HEK293 (cell line): Measurements from ENCODE around the gene NOS1AP.

Experiments used
- PBX3 ChIP-seq: sonication (generic); formaldehyde crosslinking; IDR thresholded peaks from 2 replicates; pipeline ENCODE4 v1.8.1; 2022; ENCODE audit warnings: mild to moderate bottlenecking, moderate library complexity, missing genetic modification reagents
- TRIM28 ChIP-seq: IDR thresholded peaks from 2 replicates; pipeline ENCODE4 v1.6.1; 2011; ENCODE audit warnings: low read length, control low read depth, borderline replicate concordance
- ZNF175 ChIP-seq: fragments of 450-650 bp; formaldehyde crosslinking; IDR thresholded peaks from 2 replicates; pipeline ENCODE4 v1.5.1; 2016; ENCODE audit warnings: missing biosample characterization, missing genetic modification characterization
- ZNF544 ChIP-seq: fragments of 450-650 bp; formaldehyde crosslinking; IDR thresholded peaks from 2 replicates; pipeline ENCODE4 v1.5.0; 2017; ENCODE audit warnings: missing biosample characterization, missing genetic modification characterization
- ZNF785 ChIP-seq: fragments of 450-650 bp; formaldehyde crosslinking; IDR thresholded peaks from 2 replicates; pipeline ENCODE4 v1.5.1; 2016; ENCODE audit warnings: missing biosample characterization, missing genetic modification characterization
- TF ChIP-seq, protein P1 (sequence below): fragments of 450-650 bp; formaldehyde crosslinking; IDR thresholded peaks from 2 replicates; pipeline ENCODE4 v1.5.1; 2016; ENCODE audit warnings: missing biosample characterization, missing genetic modification characterization
- TF ChIP-seq, protein P2 (sequence below): fragments of 450-650 bp; formaldehyde crosslinking; IDR thresholded peaks from 2 replicates; pipeline ENCODE4 v1.5.1; 2016; ENCODE audit warnings: missing biosample characterization, missing genetic modification characterization, low read depth

DNA sequence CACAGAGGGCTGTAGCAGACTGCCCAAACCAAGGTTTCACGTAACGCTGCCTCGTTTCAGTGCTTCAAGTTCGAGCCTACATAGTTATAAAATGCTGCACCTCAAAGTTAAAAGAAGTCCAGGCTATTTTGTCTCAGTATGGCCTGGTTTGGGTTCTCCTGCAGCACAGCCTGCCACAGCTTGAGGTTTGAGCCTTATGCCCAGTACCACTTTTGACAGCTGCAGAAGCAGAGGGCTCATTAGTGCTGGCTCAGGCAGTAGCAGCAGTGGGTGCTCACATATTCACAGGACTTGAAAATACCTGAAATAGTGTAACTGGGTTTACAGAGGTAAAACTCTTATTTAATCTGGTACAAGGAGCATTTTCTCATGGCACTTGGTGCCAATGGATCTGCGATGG, 291.9 kb downstream of the NOS1AP start:
- TF ChIP-seq, protein P1, sequence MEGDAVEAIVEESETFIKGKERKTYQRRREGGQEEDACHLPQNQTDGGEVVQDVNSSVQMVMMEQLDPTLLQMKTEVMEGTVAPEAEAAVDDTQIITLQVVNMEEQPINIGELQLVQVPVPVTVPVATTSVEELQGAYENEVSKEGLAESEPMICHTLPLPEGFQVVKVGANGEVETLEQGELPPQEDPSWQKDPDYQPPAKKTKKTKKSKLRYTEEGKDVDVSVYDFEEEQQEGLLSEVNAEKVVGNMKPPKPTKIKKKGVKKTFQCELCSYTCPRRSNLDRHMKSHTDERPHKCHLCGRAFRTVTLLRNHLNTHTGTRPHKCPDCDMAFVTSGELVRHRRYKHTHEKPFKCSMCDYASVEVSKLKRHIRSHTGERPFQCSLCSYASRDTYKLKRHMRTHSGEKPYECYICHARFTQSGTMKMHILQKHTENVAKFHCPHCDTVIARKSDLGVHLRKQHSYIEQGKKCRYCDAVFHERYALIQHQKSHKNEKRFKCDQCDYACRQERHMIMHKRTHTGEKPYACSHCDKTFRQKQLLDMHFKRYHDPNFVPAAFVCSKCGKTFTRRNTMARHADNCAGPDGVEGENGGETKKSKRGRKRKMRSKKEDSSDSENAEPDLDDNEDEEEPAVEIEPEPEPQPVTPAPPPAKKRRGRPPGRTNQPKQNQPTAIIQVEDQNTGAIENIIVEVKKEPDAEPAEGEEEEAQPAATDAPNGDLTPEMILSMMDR (tag by site-specific recombination), result no peak
- TF ChIP-seq TRIM28 (no peak), PBX3 (CRISPR knock-in tag) (no peak), ZNF544 (tag by site-specific recombination) (no peak), ZNF785 (tag by site-specific recombination) (no peak), ZNF175 (no peak)
- TF ChIP-seq, protein P2, sequence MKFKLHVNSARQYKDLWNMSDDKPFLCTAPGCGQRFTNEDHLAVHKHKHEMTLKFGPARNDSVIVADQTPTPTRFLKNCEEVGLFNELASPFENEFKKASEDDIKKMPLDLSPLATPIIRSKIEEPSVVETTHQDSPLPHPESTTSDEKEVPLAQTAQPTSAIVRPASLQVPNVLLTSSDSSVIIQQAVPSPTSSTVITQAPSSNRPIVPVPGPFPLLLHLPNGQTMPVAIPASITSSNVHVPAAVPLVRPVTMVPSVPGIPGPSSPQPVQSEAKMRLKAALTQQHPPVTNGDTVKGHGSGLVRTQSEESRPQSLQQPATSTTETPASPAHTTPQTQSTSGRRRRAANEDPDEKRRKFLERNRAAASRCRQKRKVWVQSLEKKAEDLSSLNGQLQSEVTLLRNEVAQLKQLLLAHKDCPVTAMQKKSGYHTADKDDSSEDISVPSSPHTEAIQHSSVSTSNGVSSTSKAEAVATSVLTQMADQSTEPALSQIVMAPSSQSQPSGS (tag by site-specific recombination), result no peak
